Measurements from ENCODE around the gene SMIM44.

The SMIM44 gene

DNA sequence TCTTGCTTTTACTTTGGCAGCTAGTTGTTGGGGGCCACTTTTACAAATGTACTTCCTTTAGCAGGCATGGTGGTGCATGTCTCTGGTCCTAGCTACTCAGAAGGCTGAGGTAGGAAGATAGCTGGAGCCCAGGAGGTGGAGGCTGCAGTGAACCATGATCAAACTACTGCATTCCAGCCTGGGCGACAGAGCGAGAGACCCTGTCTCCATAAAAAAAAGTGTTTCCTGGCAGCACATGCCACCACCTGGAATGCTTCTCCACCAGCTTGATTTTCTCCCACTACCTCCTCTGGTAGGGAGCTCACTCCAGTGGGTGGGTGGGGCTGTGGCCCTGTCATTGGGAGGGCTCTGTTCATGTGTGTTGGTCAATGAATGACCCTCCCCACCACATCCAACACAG is 35.4 kb upstream of the SMIM44 start:
- H3K9me3 ChIP-seq (ENCODE audit: control insufficient read depth in 5 of 5, low read length in 5 of 5), result no peaks in the 10 kb centered on the region
- H3K4me1 ChIP-seq (ENCODE audit: control insufficient read depth in 5 of 5, insufficient read depth in 5 of 5, low read length in 5 of 5), result peaks cover 0 to 16% (median 9%) of the 10 kb centered on the region in 5 donors
- H3K36me3 ChIP-seq (ENCODE audit: control insufficient read depth in 5 of 5, insufficient read depth in 5 of 5, low read length in 5 of 5), result peaks cover 0 to 45% (median 26%) of the 10 kb centered on the region in 5 donors
- no peak overlapping the region for H3K9ac ChIP-seq (ENCODE audit: low read length in 5 of 5)
- no peak overlapping the region for H3K4me3 ChIP-seq (ENCODE audit: low read depth in 1 of 5, low read length in 5 of 5)
- H3K27me3 ChIP-seq (ENCODE audit: control insufficient read depth in 5 of 5, insufficient read depth in 4 of 5, low read length in 5 of 5), result no peaks in the 10 kb centered on the region
- no peak overlapping the region for H3K27ac ChIP-seq (ENCODE audit: low read depth, low read length)

DNA sequence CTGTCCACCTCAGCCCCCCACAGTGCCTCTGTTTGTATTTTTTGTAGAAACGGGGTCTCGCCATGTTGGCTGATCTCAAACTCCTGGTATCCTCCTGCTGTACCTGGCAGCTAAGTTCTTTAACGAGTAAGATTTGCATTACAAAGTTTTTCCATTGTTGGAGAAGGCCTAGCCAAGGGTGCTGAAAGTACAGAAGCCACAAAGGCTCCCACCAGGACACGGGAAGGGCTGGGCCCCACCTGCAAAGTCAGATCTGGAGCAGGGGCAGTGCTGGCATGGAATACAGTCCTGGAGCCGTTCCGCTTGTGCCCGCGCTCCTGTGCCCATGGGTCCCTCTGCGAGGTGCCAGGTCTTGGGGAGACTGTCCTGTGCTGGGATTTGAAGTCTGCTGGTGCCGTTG is 35.0 kb upstream of the SMIM44 start:
- no peak overlapping the region for H3K4me3 ChIP-seq (ENCODE audit: low read depth in 1 of 5, low read length in 5 of 5)
- no peak overlapping the region for H3K9ac ChIP-seq (ENCODE audit: low read length in 5 of 5)
- peaks cover 0 to 41% (median 22%) of the 10 kb centered on the region in 5 donors for H3K36me3 ChIP-seq (ENCODE audit: control insufficient read depth in 5 of 5, insufficient read depth in 5 of 5, low read length in 5 of 5)
- no peaks in the 10 kb centered on the region for H3K27me3 ChIP-seq (ENCODE audit: control insufficient read depth in 5 of 5, insufficient read depth in 4 of 5, low read length in 5 of 5)
- H3K9me3 ChIP-seq (ENCODE audit: control insufficient read depth in 5 of 5, low read length in 5 of 5), result no peaks in the 10 kb centered on the region
- H3K27ac ChIP-seq (ENCODE audit: low read depth, low read length), result no peak overlapping the region
- H3K4me1 ChIP-seq (ENCODE audit: control insufficient read depth in 5 of 5, insufficient read depth in 5 of 5, low read length in 5 of 5), result peaks cover 2 to 20% (median 13%) of the 10 kb centered on the region in 5 donors

DNA sequence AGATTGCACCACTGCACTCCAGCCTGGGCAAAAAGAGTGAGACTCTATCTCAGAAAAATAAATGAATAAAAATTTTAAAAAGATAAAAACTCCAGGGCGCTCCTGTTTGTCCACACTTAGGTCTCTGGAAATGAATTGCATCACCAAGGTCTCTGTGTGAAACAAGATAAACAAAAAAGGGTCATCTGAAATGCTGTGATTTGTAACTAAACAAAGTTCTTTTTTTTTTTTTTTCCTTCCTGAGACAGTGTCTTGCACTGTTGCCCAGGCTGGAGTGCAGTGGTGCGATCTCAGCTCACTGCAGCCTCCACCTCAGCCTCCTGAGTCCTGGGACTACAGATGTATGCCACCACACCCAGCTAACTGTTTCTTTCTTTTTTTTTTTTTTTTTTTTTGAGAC is 34.4 kb upstream of the SMIM44 start:
- Histone ChIP-seq H3K9me3 (ENCODE audit: control insufficient read depth in 5 of 5, low read length in 5 of 5) (no peaks in the 10 kb centered on the region), H3K27ac (ENCODE audit: low read depth, low read length) (no peak overlapping the region)

DNA sequence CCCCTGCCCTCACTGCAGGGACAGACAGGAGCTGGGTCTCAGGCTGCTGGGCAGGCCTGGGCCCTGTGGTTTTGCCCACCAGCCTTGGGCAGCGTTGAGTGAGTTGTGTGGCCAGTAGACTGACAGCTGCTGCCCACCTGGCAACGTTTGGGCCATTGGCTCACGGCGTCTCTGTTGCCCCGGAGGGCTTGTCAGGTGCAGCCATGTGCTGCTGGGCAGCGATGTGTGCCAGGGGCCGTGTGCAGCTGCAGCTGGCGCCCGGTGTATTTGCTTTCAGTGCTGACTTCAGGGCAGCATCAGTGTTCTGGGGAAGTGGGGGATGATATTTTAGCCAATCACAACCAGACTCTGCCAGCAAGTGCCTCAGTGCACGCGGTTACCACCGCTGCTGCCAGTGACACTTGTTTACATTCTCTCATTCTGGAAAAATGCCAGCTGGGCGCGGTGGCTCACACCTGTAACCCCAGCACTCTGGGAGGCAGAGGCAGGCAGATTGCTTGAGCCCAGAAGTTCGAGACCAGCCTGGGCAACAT is 33.5 kb upstream of the SMIM44 start:
- H3K4me1 ChIP-seq (ENCODE audit: control insufficient read depth in 5 of 5, insufficient read depth in 5 of 5, low read length in 5 of 5), result peaks cover 2 to 35% (median 27%) of the 10 kb centered on the region in 5 donors
- H3K27ac ChIP-seq (ENCODE audit: low read depth, low read length), result no peak overlapping the region
- peak overlapping the region in 1 of 5 donors; percentile 2 for H3K9ac ChIP-seq (ENCODE audit: low read length in 5 of 5)
- no peaks in the 10 kb centered on the region for H3K27me3 ChIP-seq (ENCODE audit: control insufficient read depth in 5 of 5, insufficient read depth in 4 of 5, low read length in 5 of 5)
- no peak overlapping the region for H3K4me3 ChIP-seq (ENCODE audit: low read depth in 1 of 5, low read length in 5 of 5)
- H3K9me3 ChIP-seq (ENCODE audit: control insufficient read depth in 5 of 5, low read length in 5 of 5), result no peaks in the 10 kb centered on the region
- H3K36me3 ChIP-seq (ENCODE audit: control insufficient read depth in 5 of 5, insufficient read depth in 5 of 5, low read length in 5 of 5), result peaks cover 0 to 25% (median 14%) of the 10 kb centered on the region in 5 donors

More for the DNA sequence above, 34.4 kb upstream of the SMIM44 start:
- no peak overlapping the region for H3K9ac ChIP-seq (ENCODE audit: low read length in 5 of 5)
- peaks cover 0 to 34% (median 18%) of the 10 kb centered on the region in 5 donors for H3K36me3 ChIP-seq (ENCODE audit: control insufficient read depth in 5 of 5, insufficient read depth in 5 of 5, low read length in 5 of 5)
- no peak overlapping the region for H3K4me3 ChIP-seq (ENCODE audit: low read depth in 1 of 5, low read length in 5 of 5)
- peaks cover 2 to 26% (median 19%) of the 10 kb centered on the region in 5 donors for H3K4me1 ChIP-seq (ENCODE audit: control insufficient read depth in 5 of 5, insufficient read depth in 5 of 5, low read length in 5 of 5)
- H3K27me3 ChIP-seq (ENCODE audit: control insufficient read depth in 5 of 5, insufficient read depth in 4 of 5, low read length in 5 of 5), result no peaks in the 10 kb centered on the region

DNA sequence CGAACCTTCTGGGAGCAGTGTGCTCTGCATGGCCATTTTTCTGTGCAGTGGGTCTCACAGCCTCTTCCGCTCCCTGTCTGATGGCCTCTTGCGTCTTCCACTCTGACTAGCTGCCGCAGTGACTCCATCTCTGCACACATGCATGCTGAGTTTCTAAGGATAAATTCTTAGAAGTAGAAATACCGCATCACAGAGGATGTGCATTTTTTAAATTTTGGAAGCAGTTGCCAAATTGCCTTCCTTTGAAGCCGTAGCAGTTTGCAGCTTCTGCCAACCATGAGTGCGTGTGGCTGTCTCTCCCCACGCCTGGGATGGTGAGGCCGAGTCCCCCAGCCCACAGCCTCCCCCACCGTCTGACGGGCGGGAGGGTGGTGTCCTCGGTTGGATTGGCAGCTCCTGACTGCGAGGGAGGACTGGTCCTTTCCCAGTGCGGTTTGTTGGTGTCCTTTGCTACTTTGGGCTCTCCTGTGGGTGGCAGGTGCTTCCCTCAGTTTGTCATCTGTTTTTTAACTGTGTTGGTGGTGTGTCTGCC is 32.7 kb upstream of the SMIM44 start:
- no peaks in the 10 kb centered on the region for H3K9me3 ChIP-seq (ENCODE audit: control insufficient read depth in 5 of 5, low read length in 5 of 5)
- peaks cover 2 to 43% (median 33%) of the 10 kb centered on the region in 5 donors for H3K4me1 ChIP-seq (ENCODE audit: control insufficient read depth in 5 of 5, insufficient read depth in 5 of 5, low read length in 5 of 5)
- no peaks in the 10 kb centered on the region for H3K27me3 ChIP-seq (ENCODE audit: control insufficient read depth in 5 of 5, insufficient read depth in 4 of 5, low read length in 5 of 5)
- H3K9ac ChIP-seq (ENCODE audit: low read length in 5 of 5), result no peak overlapping the region
- no peak overlapping the region for H3K27ac ChIP-seq (ENCODE audit: low read depth, low read length)
- peaks cover 0 to 26% (median 17%) of the 10 kb centered on the region in 5 donors for H3K36me3 ChIP-seq (ENCODE audit: control insufficient read depth in 5 of 5, insufficient read depth in 5 of 5, low read length in 5 of 5)
- no peak overlapping the region for H3K4me3 ChIP-seq (ENCODE audit: low read depth in 1 of 5, low read length in 5 of 5)

DNA sequence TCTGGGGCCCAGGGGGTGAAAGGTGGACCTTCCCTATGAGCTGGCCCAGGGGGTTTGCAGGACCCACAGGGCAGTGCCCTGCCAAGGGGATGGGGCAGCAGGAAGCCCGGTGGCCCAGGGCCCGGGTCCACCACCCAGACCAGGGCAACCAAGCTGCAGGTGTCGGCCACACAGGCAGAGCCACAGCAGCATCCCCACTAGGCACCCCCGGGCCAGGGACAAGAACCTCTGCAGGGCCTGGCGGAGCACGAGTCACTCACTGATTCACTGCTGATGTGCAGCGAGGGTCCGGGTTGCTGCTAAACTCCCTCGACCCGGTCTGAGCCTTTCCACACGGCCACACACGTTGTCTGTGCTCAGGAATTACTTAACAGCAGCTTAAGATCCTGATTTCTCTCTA is 31.7 kb upstream of the SMIM44 start:
- peak overlapping the region in 2 of 5 donors; percentile 20 to 42 for H3K9ac ChIP-seq (ENCODE audit: low read length in 5 of 5)
- H3K4me3 ChIP-seq (ENCODE audit: low read depth in 1 of 5, low read length in 5 of 5), result no peak overlapping the region
- peaks cover 0 to 26% (median 22%) of the 10 kb centered on the region in 5 donors for H3K36me3 ChIP-seq (ENCODE audit: control insufficient read depth in 5 of 5, insufficient read depth in 5 of 5, low read length in 5 of 5)
- H3K4me1 ChIP-seq (ENCODE audit: control insufficient read depth in 5 of 5, insufficient read depth in 5 of 5, low read length in 5 of 5), result peaks cover 2 to 45% (median 33%) of the 10 kb centered on the region in 5 donors
- H3K27ac ChIP-seq (ENCODE audit: low read depth, low read length), result no peak overlapping the region
- H3K27me3 ChIP-seq (ENCODE audit: control insufficient read depth in 5 of 5, insufficient read depth in 4 of 5, low read length in 5 of 5), result no peaks in the 10 kb centered on the region
- no peaks in the 10 kb centered on the region for H3K9me3 ChIP-seq (ENCODE audit: control insufficient read depth in 5 of 5, low read length in 5 of 5)

DNA sequence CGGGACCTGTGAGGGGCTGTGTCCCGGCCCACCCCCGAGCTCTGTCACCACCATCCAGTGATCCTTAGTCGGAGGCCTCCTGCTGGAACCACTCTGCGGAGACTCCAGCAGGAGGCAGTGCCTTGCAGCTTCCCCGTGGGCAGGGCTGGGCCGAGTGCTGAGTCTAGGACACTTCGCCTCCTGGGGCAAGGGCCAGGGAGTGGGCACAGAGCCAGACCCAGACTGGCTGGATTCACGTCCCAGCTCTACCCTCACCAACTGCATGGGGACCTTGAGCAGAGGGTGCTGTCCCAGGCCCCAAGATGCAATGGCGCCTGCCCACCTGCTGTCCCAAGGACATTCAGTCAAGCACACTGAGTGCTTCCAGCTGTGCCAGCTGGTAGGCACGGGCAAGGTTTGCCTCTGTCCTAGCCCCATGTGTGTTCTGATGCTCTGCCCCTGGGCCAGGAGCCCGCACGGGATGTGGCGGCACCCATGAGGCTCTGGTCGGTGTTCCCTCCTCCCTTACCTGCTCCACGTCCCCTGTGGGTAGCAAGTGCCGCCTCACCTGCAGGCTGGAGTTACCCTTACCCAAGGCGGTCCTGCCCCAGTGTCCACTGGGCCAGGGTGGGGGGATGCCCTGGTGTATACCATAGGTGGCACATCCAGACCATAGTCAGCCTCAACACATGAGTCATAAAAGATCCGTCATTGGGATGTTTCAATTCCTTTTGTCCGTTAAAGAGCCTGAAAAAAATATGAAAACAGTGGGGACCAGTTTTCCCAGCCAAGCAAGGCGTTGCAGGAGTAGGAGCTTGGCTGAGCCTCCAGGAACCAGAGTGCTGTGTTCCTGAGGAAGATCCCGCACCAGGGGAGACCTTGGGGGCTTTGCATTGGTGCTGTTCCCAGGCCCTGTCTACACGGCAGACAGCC is 30.2 kb upstream of the SMIM44 start:
- no peak overlapping the region for H3K4me3 ChIP-seq (ENCODE audit: low read depth in 1 of 5, low read length in 5 of 5)
- H3K27me3 ChIP-seq (ENCODE audit: control insufficient read depth in 5 of 5, insufficient read depth in 4 of 5, low read length in 5 of 5), result no peaks in the 10 kb centered on the region
- H3K4me1 ChIP-seq (ENCODE audit: control insufficient read depth in 5 of 5, insufficient read depth in 5 of 5, low read length in 5 of 5), result peaks cover 2 to 50% (median 37%) of the 10 kb centered on the region in 5 donors
- H3K9ac ChIP-seq (ENCODE audit: low read length in 5 of 5), result no peak overlapping the region
- no peak overlapping the region for H3K27ac ChIP-seq (ENCODE audit: low read depth, low read length)
- peaks cover 0 to 25% (median 16%) of the 10 kb centered on the region in 5 donors for H3K36me3 ChIP-seq (ENCODE audit: control insufficient read depth in 5 of 5, insufficient read depth in 5 of 5, low read length in 5 of 5)
- H3K9me3 ChIP-seq (ENCODE audit: control insufficient read depth in 5 of 5, low read length in 5 of 5), result no peaks in the 10 kb centered on the region

DNA sequence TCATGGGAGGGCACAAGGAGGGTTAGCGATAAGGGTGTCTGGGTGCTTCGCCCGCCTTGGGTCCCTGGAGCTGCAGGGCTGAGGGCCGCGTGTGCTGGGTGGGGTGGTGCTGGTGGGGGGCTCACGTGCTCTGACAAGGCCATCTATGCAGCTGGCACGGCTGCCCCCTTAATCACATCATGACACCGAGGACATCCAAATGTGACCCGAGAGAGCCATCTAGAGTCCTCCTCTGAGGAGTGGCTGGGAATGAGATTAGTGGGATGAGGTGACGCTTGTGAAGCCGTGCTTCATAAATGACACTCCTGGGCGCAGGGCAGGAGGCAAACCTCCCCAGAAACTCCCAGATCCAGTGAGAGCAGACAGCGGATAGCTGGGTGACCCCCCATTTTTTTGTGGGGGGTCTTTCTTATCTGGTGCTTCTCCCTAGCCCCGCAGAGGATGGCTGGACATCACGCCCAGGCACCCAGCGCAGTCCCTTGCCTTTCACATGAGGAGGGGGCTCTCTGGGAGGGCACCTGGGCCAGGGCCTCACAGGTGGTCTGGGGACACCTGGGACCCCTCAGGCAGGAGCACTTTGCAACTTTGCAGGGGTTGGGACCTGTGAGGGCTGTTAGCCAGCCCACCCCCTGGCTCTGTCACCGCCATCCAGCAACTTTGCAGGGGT is 29.5 kb upstream of the SMIM44 start:
- Histone ChIP-seq H3K4me3 (ENCODE audit: low read depth in 1 of 5, low read length in 5 of 5) (no peak overlapping the region), H3K36me3 (ENCODE audit: control insufficient read depth in 5 of 5, insufficient read depth in 5 of 5, low read length in 5 of 5) (peaks cover 0 to 25% (median 16%) of the 10 kb centered on the region in 5 donors), H3K4me1 (ENCODE audit: control insufficient read depth in 5 of 5, insufficient read depth in 5 of 5, low read length in 5 of 5) (peaks cover 2 to 54% (median 40%) of the 10 kb centered on the region in 5 donors), H3K9ac (ENCODE audit: low read length in 5 of 5) (no peak overlapping the region), H3K27ac (ENCODE audit: low read depth, low read length) (no peak overlapping the region), H3K27me3 (ENCODE audit: control insufficient read depth in 5 of 5, insufficient read depth in 4 of 5, low read length in 5 of 5) (no peaks in the 10 kb centered on the region), H3K9me3 (ENCODE audit: control insufficient read depth in 5 of 5, low read length in 5 of 5) (no peaks in the 10 kb centered on the region)

DNA sequence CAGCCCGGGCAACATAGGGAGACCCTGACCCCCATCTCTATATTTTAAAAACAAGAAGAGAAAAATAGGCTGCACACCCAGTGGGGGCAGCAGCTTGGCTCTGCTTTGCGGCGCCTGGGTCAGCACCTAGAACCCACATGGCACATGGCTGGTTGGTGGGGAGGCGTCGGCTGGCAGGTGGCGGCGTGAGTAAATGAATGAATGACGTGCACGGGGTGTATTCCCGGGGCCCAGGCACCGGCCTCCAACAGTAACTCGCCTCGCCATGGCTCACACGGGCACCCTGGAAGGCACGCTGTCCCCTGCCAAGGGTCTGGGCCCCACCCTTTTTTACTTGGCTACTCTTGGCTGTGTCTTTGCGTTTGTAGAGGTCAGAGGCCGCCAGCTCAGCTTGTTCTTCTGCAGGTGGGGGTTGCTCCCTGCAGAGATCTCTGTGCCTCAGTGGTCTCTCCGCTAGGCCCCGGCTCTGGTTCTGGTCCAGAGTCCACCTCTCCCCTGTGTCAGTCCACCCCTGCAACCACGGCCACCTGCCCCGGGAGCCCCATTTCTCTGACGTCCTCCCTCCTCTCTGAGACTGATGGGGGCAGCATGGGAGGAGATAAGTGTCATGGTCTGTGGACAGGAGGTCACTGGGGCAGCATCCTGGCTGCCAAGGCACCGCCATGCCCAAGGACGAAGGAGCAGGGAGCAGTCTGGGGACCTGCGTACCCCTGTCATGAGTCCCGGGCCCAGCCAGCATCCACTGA is 28.4 kb upstream of the SMIM44 start:
- no peak overlapping the region for H3K4me3 ChIP-seq (ENCODE audit: low read depth in 1 of 5, low read length in 5 of 5)
- H3K9me3 ChIP-seq (ENCODE audit: control insufficient read depth in 5 of 5, low read length in 5 of 5), result no peaks in the 10 kb centered on the region
- H3K27me3 ChIP-seq (ENCODE audit: control insufficient read depth in 5 of 5, insufficient read depth in 4 of 5, low read length in 5 of 5), result no peaks in the 10 kb centered on the region
- peak overlapping the region in 1 of 5 donors; percentile 41 for H3K9ac ChIP-seq (ENCODE audit: low read length in 5 of 5)
- peaks cover 2 to 64% (median 50%) of the 10 kb centered on the region in 5 donors for H3K4me1 ChIP-seq (ENCODE audit: control insufficient read depth in 5 of 5, insufficient read depth in 5 of 5, low read length in 5 of 5)
- H3K36me3 ChIP-seq (ENCODE audit: control insufficient read depth in 5 of 5, insufficient read depth in 5 of 5, low read length in 5 of 5), result peaks cover 0 to 25% (median 16%) of the 10 kb centered on the region in 5 donors
- no peak overlapping the region for H3K27ac ChIP-seq (ENCODE audit: low read depth, low read length)

Measured in subcutaneous abdominal adipose tissue (tissue), 5 donors.